ENCODE data around the gene FADD.

FADD gene

DNA sequence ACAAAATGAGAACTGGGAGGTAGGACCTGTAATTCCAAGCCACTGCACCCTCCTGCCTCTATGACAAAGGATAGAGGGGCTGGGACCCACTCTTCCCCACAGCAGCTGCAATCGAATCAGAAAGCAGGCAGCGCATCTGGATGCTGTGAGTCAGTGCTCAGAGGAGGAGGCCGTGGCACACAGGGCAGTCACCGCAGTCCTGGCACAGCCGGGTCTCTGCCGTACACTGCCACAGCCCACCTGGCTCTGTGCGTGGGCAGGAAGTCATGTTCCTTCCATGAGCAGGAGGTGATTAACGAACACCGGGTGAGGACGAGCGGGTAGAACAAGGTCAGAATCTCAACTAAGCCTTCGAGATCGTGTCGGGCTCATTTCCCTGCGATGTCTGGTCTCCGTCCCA lies 37.2 kb downstream of the FADD start:
- DNase-seq = no peak

- no peak for DNase-seq
Observed at GRCh38 chr11:70241709-70242108, 38.6 kb downstream of the FADD start.

- DNase-seq = no peak
Observed at GRCh38 chr11:70242885-70243284, 39.8 kb downstream of the FADD start.

DNA sequence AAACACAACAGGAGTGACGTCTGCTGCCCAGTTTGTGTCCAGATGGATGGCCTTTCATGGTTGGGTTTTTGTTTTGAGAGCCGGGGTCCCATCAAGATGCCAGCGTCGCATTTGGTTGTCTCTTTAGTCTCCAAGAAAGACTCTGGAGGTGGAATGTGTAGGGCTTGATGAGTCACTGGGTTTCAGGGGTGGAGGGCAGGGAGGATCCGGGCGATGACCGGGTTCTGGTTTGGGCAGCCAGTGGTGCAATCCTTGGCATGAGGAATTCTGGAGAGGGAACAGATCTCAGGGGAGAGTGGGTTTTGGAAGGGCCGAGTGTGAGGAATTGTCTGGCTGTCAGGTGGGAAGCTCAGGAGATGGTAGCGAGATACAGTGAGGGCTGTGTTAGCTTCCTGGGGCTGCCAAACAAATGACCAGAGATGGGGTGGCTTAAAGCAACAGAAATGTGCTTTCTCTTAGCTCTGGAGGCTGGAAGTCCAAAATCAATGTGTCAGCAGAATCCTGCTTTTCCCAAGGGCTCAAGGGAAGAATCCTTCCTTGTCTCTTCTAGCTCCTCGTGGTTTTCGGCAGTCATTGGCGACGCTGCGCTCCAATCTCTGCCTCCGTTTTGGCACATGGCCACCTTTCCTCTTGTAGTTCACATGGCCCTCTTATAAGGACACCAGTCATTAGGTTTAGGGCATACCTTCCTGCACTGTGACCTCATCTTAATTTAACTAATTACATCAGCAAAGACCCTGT lies 41.0 kb downstream of the FADD start:
- DNase-seq = no peak

- no peak for DNase-seq
Observed at GRCh38 chr11:70244698-70245097, 41.6 kb downstream of the FADD start.

GRCh38 chr11:70246196-70246595 lies 43.1 kb downstream of the FADD start:
- no peak for DNase-seq

DNA sequence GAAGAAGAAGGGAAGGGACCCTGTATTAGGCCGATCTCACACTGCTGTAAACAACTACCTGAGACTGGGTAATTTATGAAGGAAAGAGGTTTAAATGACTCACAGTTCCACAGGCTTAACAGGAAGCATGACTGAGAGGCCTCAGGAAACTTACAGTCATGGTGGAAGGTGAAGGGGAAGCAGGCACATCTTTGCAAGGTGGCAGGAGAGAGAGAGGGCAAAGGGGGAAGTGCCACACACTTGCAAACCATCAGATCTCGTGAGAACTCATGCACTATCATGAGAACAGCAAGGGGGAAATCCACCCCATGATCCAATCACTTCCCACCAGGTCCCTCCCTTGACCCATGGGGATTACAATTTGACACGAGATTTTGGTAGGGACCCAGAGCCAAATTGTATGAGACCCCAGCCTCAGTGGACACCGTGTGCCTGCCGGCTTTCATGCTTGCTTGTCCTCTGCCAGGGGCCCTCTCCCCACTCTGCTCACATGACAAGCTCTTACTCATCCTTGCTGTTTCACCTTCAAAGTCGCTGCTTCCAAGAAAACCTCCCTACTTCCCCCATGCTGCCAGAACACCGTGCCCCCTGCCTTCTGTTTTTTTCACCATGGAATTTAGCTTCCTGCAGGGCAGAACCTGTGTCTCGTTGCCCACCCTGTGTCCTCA lies 44.1 kb downstream of the FADD start:
- DNase-seq = no peak

- DNase-seq = no peak
Observed at GRCh38 chr11:70247710-70248072, 44.6 kb downstream of the FADD start.

DNA sequence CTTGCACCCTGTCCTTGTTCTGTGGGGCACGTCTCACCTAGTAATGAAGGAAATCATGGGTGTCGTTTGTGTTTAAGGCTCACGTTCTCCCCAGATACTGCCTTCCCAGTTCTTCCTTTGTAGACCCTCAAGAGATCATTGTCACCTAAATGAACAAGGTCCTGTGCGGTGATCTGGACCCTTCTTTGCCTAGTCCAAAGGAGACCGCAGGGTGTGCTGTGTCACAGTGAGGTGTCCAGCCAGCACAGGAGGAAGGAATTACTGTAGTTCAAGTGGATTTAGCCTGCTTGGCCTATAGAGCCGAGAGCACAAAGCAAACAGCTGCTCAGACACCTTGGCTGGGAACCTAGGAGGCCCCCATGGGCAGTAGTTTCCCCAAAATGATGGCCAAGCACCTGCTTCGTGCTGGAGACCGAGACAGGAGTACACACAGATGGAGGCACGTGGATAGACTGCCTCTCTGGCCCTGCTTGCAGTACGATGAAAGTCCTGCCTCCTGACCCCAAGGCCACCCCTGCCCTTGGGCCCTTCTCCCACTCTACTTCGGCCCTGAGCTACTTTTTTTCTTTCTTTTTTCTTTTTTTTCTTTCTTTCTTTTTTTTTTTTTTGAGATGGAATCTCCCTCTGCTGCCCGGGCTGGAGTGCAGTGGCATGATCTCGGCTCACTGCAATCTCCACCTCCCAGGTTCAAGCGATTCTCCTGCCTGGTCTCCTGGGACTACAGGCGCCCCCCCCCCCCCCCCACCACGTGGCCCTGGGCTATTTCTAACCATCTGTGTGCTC lies 48.0 kb downstream of the FADD start:
- DNase-seq = no peak

GRCh38 chr11:70251659-70252321 lies 48.7 kb downstream of the FADD start:
- no peak for DNase-seq

DNA sequence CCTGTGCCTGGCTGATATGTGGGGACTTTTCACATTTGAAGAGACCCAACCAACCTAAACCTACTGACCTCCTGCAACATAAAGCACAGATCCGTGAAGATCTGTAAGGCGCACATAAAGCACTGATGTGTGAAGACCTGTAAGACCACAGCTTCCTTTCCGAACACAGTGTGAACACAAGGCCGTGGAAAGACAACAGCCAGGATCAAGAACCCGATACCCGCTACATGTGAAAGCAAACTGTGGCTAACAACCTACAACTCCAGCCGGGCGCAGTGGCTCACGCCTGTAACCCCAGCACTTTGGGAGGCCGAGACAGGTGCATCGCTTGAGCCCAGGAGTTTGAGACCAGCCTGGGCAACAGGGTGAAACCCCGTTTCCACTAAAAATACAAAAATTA lies 49.7 kb downstream of the FADD start:
- DNase-seq = no peak

GRCh38 chr11:70255477-70256116 lies 52.5 kb downstream of the FADD start:
- DNase-seq = no peak

All from NCI-H2029 (cell line).